Esophagus muscularis mucosa (tissue), 4 donors: ENCODE results near the gene GNG4.

Experiments used
- EP300 ChIP-seq: sonication (generic); formaldehyde crosslinking; IDR thresholded peaks from one replicate; pipeline ENCODE4 v1.6.1; 2017; ENCODE audit warnings: antibody characterized with exemption
- POLR2A ChIP-seq: fragments of 450-650 bp; IDR thresholded peaks from one replicate; pipeline ENCODE4 v1.6.1; 2017; ENCODE audit warnings: antibody characterized with exemption, moderate library complexity, mild to moderate bottlenecking, low read depth
- TF ChIP-seq, protein P1 (sequence below), 3 experiments: fragments of 200-600 bp in 2 of 3; fragments of 450-650 bp in 1 of 3; sonication (generic) in 2 of 3; IDR thresholded peaks; one replicate each; pipeline ENCODE4 v1.5.1; 2017 to 2019; ENCODE audit warnings: antibody characterized with exemption in 3 of 3, mild to moderate bottlenecking in 2 of 3, moderate library complexity in 1 of 3

DNA sequence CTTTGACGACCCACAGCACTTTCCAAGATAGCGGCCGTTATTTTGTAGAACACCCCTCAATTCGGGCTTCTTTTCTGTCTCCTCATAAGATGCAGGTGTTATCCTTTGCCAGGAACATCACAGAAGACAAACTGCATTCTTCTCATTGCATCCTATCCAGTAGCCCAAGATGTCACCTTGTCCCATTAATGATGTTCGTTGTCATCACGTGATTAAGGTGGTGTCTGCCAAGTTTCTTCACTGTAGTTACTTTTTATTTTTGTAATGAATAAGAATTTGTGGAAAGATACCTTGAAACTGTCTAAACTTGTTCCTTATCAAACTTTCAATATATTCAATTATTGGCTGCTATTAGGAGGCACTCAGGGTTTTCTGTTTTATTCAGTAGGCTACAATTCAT is 39.4 kb downstream of the GNG4 start:
- no peak for TF ChIP-seq POLR2A
- TF ChIP-seq, protein P1, sequence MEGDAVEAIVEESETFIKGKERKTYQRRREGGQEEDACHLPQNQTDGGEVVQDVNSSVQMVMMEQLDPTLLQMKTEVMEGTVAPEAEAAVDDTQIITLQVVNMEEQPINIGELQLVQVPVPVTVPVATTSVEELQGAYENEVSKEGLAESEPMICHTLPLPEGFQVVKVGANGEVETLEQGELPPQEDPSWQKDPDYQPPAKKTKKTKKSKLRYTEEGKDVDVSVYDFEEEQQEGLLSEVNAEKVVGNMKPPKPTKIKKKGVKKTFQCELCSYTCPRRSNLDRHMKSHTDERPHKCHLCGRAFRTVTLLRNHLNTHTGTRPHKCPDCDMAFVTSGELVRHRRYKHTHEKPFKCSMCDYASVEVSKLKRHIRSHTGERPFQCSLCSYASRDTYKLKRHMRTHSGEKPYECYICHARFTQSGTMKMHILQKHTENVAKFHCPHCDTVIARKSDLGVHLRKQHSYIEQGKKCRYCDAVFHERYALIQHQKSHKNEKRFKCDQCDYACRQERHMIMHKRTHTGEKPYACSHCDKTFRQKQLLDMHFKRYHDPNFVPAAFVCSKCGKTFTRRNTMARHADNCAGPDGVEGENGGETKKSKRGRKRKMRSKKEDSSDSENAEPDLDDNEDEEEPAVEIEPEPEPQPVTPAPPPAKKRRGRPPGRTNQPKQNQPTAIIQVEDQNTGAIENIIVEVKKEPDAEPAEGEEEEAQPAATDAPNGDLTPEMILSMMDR (IDR thresholded peaks at IDR 0.05), result no peak
- no peak for TF ChIP-seq EP300
